ENCODE data around the gene TIMM29.
A peak's percentile ranks its signal among the peaks of the same experiment; 100 is the strongest.
"Not testable (repeated sequence)": the region's sequence is repeated elsewhere in the genome, so short reads cannot be mapped to it uniquely, and the experiment has no call there.

Gene TIMM29

GRCh38 chr19:10936661-10937084, 8.1 kb downstream of the TIMM29 start:
- H3K36me3 ChIP-seq (ENCODE audit: control insufficient read depth, insufficient read depth, low read length), result no peaks in the 10 kb centered on the region; the same call in 1 of the 2 replicates
- H3K4me3 ChIP-seq (replicated peaks; ENCODE audit: low read depth, low read length), result no peak overlapping the region
- H3K27me3 ChIP-seq (replicated peaks; ENCODE audit: control insufficient read depth, insufficient read depth, low read length), result no peaks in the 10 kb centered on the region
- TF ChIP-seq CTCF (IDR thresholded peaks at IDR 0.05; ENCODE audit: insufficient read depth, low read length, poor library complexity, severe bottlenecking), result peak; percentile 63
- peak; percentile 61 for DNase-seq (ENCODE audit: extremely low read depth, insufficient read length)

GRCh38 chr19:10941649-10942048, 13.0 kb downstream of the TIMM29 start:
- not testable (repeated sequence) for H3K36me3 ChIP-seq (ENCODE audit: control insufficient read depth, insufficient read depth, low read length); H3K4me3 ChIP-seq (replicated peaks; ENCODE audit: low read depth, low read length); H3K27me3 ChIP-seq (replicated peaks; ENCODE audit: control insufficient read depth, insufficient read depth, low read length); DNase-seq (ENCODE audit: extremely low read depth, insufficient read length)

- H3K4me3 ChIP-seq (replicated peaks; ENCODE audit: low read depth, low read length); H3K36me3 ChIP-seq (ENCODE audit: control insufficient read depth, insufficient read depth, low read length); H3K27me3 ChIP-seq (replicated peaks; ENCODE audit: control insufficient read depth, insufficient read depth, low read length); DNase-seq (ENCODE audit: extremely low read depth, insufficient read length): not testable (repeated sequence)
Observed at GRCh38 chr19:10943412-10943811, 14.8 kb downstream of the TIMM29 start.

- H3K27me3 ChIP-seq (replicated peaks; ENCODE audit: control insufficient read depth, insufficient read depth, low read length), result no peaks in the 10 kb centered on the region
- no peaks in the 10 kb centered on the region for H3K36me3 ChIP-seq (ENCODE audit: control insufficient read depth, insufficient read depth, low read length)
- TF ChIP-seq CTCF (IDR thresholded peaks at IDR 0.05; ENCODE audit: insufficient read depth, low read length, poor library complexity, severe bottlenecking), result no peak
- DNase-seq (ENCODE audit: extremely low read depth, insufficient read length), result no peak
- H3K4me3 ChIP-seq (replicated peaks; ENCODE audit: low read depth, low read length), result no peak overlapping the region
Observed at GRCh38 chr19:10945264-10945663, 16.7 kb downstream of the TIMM29 start.

GRCh38 chr19:10946958-10947657, 18.5 kb downstream of the TIMM29 start:
- TF ChIP-seq CTCF (IDR thresholded peaks at IDR 0.05; ENCODE audit: insufficient read depth, low read length, poor library complexity, severe bottlenecking), result no peak
- H3K27me3 ChIP-seq (replicated peaks; ENCODE audit: control insufficient read depth, insufficient read depth, low read length), result no peaks in the 10 kb centered on the region
- H3K36me3 ChIP-seq (ENCODE audit: control insufficient read depth, insufficient read depth, low read length), result no peaks in the 10 kb centered on the region
- no peak overlapping the region for H3K4me3 ChIP-seq (replicated peaks; ENCODE audit: low read depth, low read length)
- no peak for DNase-seq (ENCODE audit: extremely low read depth, insufficient read length)

GRCh38 chr19:10952809-10953208, 24.2 kb downstream of the TIMM29 start:
- no peak for DNase-seq (ENCODE audit: extremely low read depth, insufficient read length)

GRCh38 chr19:10959277-10959968, 30.8 kb downstream of the TIMM29 start:
- H3K4me3 ChIP-seq (replicated peaks; ENCODE audit: low read depth, low read length), result peak overlapping the region; percentile 65
- not testable (repeated sequence) for H3K27me3 ChIP-seq (replicated peaks; ENCODE audit: control insufficient read depth, insufficient read depth, low read length); DNase-seq (ENCODE audit: extremely low read depth, insufficient read length); H3K36me3 ChIP-seq (ENCODE audit: control insufficient read depth, insufficient read depth, low read length)

More at GRCh38 chr19:10952809-10953208, 24.2 kb downstream of the TIMM29 start:
- Histone ChIP-seq H3K36me3 (ENCODE audit: control insufficient read depth, insufficient read depth, low read length) (no peaks in the 10 kb centered on the region), H3K27me3 (replicated peaks; ENCODE audit: control insufficient read depth, insufficient read depth, low read length) (no peaks in the 10 kb centered on the region), H3K4me3 (replicated peaks; ENCODE audit: low read depth, low read length) (no peak overlapping the region)
- TF ChIP-seq CTCF (IDR thresholded peaks at IDR 0.05; ENCODE audit: insufficient read depth, low read length, poor library complexity, severe bottlenecking), result no peak

All from GM06990 (cell line).